Prostate gland (tissue), 2 donors: ENCODE results near the gene LRRC32.

Experiments
- POLR2A ChIP-seq: fragments of 450-650 bp; IDR thresholded peaks from one replicate; pipeline ENCODE4 v1.6.1; 2016; ENCODE audit warnings: antibody characterized with exemption, mild to moderate bottlenecking
- TF ChIP-seq, protein P1 (sequence below), 4 experiments: fragments of 200-600 bp in 2 of 4; fragments of 450-650 bp in 2 of 4; sonication (generic) in 2 of 4; IDR thresholded peaks; 1 replicate in 3 of 4; 2 replicates in 1 of 4; pipeline ENCODE4 v1.5.1; 2016 to 2019; ENCODE audit warnings: antibody characterized with exemption in 4 of 4, mild to moderate bottlenecking in 2 of 4, moderate library complexity in 2 of 4

DNA sequence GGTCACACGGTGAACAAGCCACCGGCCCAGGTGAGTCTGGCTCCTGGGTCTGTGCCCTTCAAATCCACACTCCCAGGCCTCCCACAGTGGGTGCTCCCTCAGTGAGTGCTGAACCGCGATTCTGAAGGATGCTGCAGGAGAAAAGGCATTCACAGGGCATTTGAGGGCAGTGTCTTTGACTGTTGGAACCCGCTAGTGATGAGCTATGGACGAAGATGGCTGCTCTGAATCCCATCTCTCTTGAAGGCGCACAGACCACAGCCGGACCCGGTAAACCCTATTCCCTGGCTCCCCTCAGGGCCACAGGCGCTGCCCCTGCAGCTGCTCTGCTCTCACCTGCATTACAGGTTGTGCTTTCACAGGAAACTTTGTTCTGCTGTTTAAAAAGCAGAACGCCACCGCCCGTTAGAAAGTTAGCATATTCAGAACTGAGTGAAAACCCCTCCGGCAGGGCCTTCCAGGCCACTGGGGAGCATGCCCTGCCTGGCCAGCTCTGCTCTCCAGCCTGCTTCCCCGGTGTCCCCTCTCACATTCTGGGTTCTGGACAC, 3.2 kb downstream of the LRRC32 start:
- TF ChIP-seq, protein P1, sequence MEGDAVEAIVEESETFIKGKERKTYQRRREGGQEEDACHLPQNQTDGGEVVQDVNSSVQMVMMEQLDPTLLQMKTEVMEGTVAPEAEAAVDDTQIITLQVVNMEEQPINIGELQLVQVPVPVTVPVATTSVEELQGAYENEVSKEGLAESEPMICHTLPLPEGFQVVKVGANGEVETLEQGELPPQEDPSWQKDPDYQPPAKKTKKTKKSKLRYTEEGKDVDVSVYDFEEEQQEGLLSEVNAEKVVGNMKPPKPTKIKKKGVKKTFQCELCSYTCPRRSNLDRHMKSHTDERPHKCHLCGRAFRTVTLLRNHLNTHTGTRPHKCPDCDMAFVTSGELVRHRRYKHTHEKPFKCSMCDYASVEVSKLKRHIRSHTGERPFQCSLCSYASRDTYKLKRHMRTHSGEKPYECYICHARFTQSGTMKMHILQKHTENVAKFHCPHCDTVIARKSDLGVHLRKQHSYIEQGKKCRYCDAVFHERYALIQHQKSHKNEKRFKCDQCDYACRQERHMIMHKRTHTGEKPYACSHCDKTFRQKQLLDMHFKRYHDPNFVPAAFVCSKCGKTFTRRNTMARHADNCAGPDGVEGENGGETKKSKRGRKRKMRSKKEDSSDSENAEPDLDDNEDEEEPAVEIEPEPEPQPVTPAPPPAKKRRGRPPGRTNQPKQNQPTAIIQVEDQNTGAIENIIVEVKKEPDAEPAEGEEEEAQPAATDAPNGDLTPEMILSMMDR (IDR thresholded peaks at IDR 0.05): no peak
- no peak for TF ChIP-seq POLR2A
